Endodermal cell (in vitro differentiated cells): ENCODE results near the gene KCNK15. TPM values are rescaled to one million over a fixed set of nuclear protein-coding genes. Genes with fewer than 3 reads are reported as not detected.

Experiments
- DNase-seq: peaks from one replicate; pipeline ENCODE4 v3.0.0-alpha.2; 2017
- H3K27ac ChIP-seq: 2 replicates; pipeline ENCODE4 v1.5.1; 2013; ENCODE audit warnings: mild to moderate bottlenecking, low read depth, low read length, moderate library complexity
- H3K27me3 ChIP-seq: 2 replicates; pipeline ENCODE4 v1.6.1; 2013; ENCODE audit warnings: mild to moderate bottlenecking, low read length, moderate library complexity; ENCODE audit not compliant: insufficient read depth, control insufficient read depth, poor library complexity, severe bottlenecking
- H3K36me3 ChIP-seq: 2 replicates; pipeline ENCODE4 v1.7.0; 2013; ENCODE audit warnings: mild to moderate bottlenecking, low read length, moderate library complexity; ENCODE audit not compliant: control insufficient read depth, insufficient read depth
- H3K4me1 ChIP-seq: one replicate; pipeline ENCODE4 v1.7.0; 2013; ENCODE audit warnings: low read length; ENCODE audit not compliant: control insufficient read depth, insufficient read depth
- H3K4me3 ChIP-seq: 2 replicates; pipeline ENCODE4 v1.5.1; 2013; ENCODE audit warnings: mild to moderate bottlenecking, low read length, moderate library complexity
- H3K9ac ChIP-seq: 2 replicates; pipeline ENCODE4 v1.6.1; 2013; ENCODE audit warnings: mild to moderate bottlenecking, low read length, moderate library complexity; ENCODE audit not compliant: poor library complexity, severe bottlenecking; ENCODE audit errors: extremely low read depth
- H3K9me3 ChIP-seq: 2 replicates; pipeline ENCODE4 v1.6.1; 2013; ENCODE audit warnings: mild to moderate bottlenecking, low read length, moderate library complexity; ENCODE audit not compliant: control insufficient read depth
- H3K27ac Mint-ChIP-seq: 2 replicates; pipeline ENCODE4 v1.8.0; 2020; ENCODE audit warnings: mixed read lengths
- H3K27me3 Mint-ChIP-seq: 2 replicates; pipeline ENCODE4 v1.8.0; 2021; ENCODE audit warnings: mild to moderate bottlenecking, mixed read lengths; ENCODE audit not compliant: insufficient read depth
- H3K36me3 Mint-ChIP-seq: 2 replicates; pipeline ENCODE4 v1.8.0; 2020; ENCODE audit warnings: low read depth, mixed read lengths
- H3K4me1 Mint-ChIP-seq: 2 replicates; pipeline ENCODE4 v1.8.0; 2020; ENCODE audit warnings: mixed read lengths
- H3K4me3 Mint-ChIP-seq: 2 replicates; pipeline ENCODE4 v1.8.0; 2020; ENCODE audit warnings: mild to moderate bottlenecking, moderate library complexity, mixed read lengths
- H3K9me3 Mint-ChIP-seq: 2 replicates; pipeline ENCODE4 v1.8.0; 2020; ENCODE audit warnings: mild to moderate bottlenecking, mixed read lengths
- WGBS, 2 experiments: methylation state at CpG; one replicate each; pipeline versions ENCODE4 v1.1.5 to v1.1.7; 2013; ENCODE audit warnings: missing lambda C conversion rate in 2 of 2, mixed read lengths in 1 of 2; ENCODE audit not compliant: insufficient coverage in 1 of 2, insufficient read length in 1 of 2; 5-methylcytosine and 5-hydroxymethylcytosine counted together
- total RNA-seq, 2 donors: library from RNA; stranded (reverse); fragmentation: NEBNext Ultra II Directional in 1 of 2; extraction: Animal tissue kit (Norgen Biotek cat#: 25700) in 1 of 2; gene quantifications; 2 replicates in 1 of 2; 3 replicates in 1 of 2; pipeline ENCODE4 v1.2.1, GENCODE V29; 2021
- TF ChIP-seq, protein P1 (sequence below): fragments of 200-600 bp; sonication (generic); conservative IDR thresholded peaks from 2 replicates; pipeline ENCODE4 v1.5.0; 2021; ENCODE audit warnings: antibody characterized with exemption, mild to moderate bottlenecking

The KCNK15 gene
- total RNA-seq, 2 donors from 2014 or later: 0.15 to 0.22 TPM

DNA sequence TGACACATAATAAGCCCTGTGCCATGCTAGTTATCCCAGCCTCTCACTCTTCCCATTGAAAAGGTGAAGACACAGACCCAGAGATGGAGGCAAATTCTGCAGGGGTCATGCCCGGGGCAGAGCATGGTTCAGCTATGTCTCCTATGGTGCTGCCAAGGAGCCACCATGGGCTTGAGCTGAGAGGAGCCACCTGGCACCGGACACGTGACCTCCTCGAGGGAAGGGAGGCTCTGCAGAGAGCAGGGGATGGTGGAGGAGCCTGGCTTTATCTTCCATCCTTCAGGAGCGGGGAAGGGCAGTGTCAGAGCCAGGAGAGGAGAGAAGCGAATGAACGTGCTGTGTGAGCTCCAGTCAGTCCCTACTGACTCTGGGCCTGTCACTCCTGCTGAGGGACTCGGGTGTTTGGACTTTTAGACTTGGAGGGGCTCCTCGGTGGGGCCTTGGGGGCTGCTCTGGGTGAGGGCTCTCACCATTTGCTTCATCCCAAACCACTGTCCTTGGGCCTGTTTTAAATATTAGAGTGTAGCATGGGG lies 41.6 kb upstream of the KCNK15 start:
- TF ChIP-seq, protein P1, sequence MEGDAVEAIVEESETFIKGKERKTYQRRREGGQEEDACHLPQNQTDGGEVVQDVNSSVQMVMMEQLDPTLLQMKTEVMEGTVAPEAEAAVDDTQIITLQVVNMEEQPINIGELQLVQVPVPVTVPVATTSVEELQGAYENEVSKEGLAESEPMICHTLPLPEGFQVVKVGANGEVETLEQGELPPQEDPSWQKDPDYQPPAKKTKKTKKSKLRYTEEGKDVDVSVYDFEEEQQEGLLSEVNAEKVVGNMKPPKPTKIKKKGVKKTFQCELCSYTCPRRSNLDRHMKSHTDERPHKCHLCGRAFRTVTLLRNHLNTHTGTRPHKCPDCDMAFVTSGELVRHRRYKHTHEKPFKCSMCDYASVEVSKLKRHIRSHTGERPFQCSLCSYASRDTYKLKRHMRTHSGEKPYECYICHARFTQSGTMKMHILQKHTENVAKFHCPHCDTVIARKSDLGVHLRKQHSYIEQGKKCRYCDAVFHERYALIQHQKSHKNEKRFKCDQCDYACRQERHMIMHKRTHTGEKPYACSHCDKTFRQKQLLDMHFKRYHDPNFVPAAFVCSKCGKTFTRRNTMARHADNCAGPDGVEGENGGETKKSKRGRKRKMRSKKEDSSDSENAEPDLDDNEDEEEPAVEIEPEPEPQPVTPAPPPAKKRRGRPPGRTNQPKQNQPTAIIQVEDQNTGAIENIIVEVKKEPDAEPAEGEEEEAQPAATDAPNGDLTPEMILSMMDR: no peak
- H3K9me3 ChIP-seq: no peaks in the 10 kb centered on the region
- H3K27ac ChIP-seq: no peak overlapping the region
- Mint-ChIP-seq H3K9me3 (no peaks in the 10 kb centered on the region), H3K4me1 (peaks cover 10% of the 10 kb centered on the region), H3K4me3 (no peak overlapping the region), H3K27me3 (no peaks in the 10 kb centered on the region), H3K27ac (no peak overlapping the region), H3K36me3 (no peaks in the 10 kb centered on the region)
- H3K36me3 ChIP-seq: no peaks in the 10 kb centered on the region
- no peaks in the 10 kb centered on the region for H3K27me3 ChIP-seq
- 89 to 96% methylated on average over 4 to 9 of the region's 9 CpGs for WGBS, 2 experiments
- H3K4me3 ChIP-seq: no peak overlapping the region
- no peaks in the 10 kb centered on the region for H3K4me1 ChIP-seq
- H3K9ac ChIP-seq: no peak overlapping the region
- DNase-seq: no peak

DNA sequence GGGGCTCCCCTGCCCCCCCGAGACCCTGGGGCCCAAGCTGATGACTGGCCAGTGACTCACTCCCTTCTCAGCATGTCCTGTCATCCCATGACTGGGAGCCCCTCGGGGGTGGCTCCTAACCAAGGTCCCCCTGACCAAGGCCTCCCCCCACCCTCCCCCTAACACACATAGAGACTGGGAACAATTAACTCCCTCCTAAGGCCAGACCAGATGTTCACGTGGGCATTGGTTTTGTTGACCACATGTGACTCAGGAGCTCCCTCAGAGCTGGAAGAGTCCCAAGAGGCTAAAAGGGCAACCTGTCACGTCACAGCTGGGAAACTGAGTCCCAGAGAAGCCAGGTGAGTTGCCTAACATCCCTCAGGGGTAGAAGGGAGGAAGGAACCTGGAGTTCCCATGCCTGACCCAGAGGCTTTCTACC lies 41.1 kb upstream of the KCNK15 start:
- Histone ChIP-seq H3K27ac (no peak overlapping the region), H3K9ac (no peak overlapping the region), H3K36me3 (no peaks in the 10 kb centered on the region), H3K27me3 (no peaks in the 10 kb centered on the region), H3K4me3 (no peak overlapping the region), H3K4me1 (no peaks in the 10 kb centered on the region), H3K9me3 (no peaks in the 10 kb centered on the region)
- WGBS, 2 experiments: 82 to 84% methylated on average over 2 to 4 of the region's 4 CpGs
- Mint-ChIP-seq H3K4me3 (no peak overlapping the region), H3K27me3 (no peaks in the 10 kb centered on the region), H3K9me3 (no peaks in the 10 kb centered on the region), H3K36me3 (no peaks in the 10 kb centered on the region), H3K4me1 (peaks cover 10% of the 10 kb centered on the region), H3K27ac (no peak overlapping the region)
- TF ChIP-seq, protein P1: no peak
- no peak for DNase-seq

DNA sequence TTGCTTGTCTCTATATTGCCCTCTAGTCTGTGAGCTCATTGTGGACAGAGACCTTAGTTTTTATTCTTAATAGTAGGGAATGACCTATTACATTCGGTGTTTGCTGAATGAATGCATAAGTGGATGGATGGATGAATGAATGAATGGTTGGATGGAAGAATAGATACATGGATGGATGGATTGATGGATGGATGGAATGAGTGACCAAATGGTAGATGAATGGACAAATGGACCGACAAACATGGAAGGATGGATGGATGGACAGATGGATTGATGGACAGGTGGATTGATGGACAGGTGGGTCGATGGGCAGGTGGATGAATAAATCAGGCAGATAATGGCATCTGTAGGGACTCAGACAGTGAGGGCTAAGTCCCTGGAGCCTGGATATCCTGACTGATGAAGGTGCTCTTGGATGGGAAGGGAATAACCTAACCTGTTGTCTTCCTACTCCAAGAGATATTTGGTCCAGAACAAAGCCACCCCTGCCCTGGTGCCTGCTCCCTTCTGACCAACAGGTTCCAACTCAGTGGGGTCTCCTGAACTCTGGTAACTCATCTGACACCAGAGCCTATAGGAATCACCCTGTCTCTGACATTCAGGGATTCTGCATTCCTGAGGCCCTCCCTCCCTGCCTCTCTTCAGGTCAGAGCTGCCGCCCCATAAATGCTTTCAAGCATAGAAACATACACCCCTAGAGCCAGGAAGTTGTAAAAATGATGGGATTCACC lies 40.1 kb upstream of the KCNK15 start:
- Mint-ChIP-seq H3K9me3 (no peaks in the 10 kb centered on the region), H3K36me3 (no peaks in the 10 kb centered on the region), H3K27me3 (no peaks in the 10 kb centered on the region), H3K4me3 (no peak overlapping the region), H3K27ac (no peak overlapping the region), H3K4me1 (peaks cover 10% of the 10 kb centered on the region)
- Histone ChIP-seq H3K4me1 (no peaks in the 10 kb centered on the region), H3K4me3 (no peak overlapping the region), H3K27ac (no peak overlapping the region), H3K27me3 (no peaks in the 10 kb centered on the region), H3K9ac (no peak overlapping the region), H3K36me3 (no peaks in the 10 kb centered on the region), H3K9me3 (no peaks in the 10 kb centered on the region)
- TF ChIP-seq, protein P1: no peak
- DNase-seq: no peak
- WGBS, 2 experiments: 89 to 98% methylated on average over 3 to 4 of the region's 4 CpGs
